Uterus (tissue), 4 donors: Measurements from ENCODE around the gene RAPGEF2. TPM values are rescaled to one million over a fixed set of nuclear protein-coding genes. Genes with fewer than 3 reads are reported as not detected.

Experiments used
- DNase-seq, 2 donors: peaks; one replicate each; pipeline ENCODE4 v3.0.0-alpha.2; 2019 to 2020
- H3K27ac ChIP-seq, 2 donors: fragments of 200-600 bp; sonication (generic); 1 replicate in 1 of 2; 2 replicates in 1 of 2; pipeline ENCODE4 v1.5.1; 2016 to 2018
- H3K27me3 ChIP-seq, 2 donors: fragments of 200-600 bp; sonication (generic); one replicate each; pipeline ENCODE4 v1.5.1; 2018 to 2019; ENCODE audit warnings: control low read depth in 1 of 2
- H3K36me3 ChIP-seq, 2 donors: fragments of 200-600 bp; sonication (generic); one replicate each; pipeline ENCODE4 v1.5.1; 2019; ENCODE audit warnings: control low read depth in 1 of 2
- H3K4me1 ChIP-seq, 2 donors: fragments of 200-600 bp; sonication (generic); one replicate each; pipeline ENCODE4 v1.5.1; 2018 to 2019; ENCODE audit warnings: control low read depth in 1 of 2
- H3K4me3 ChIP-seq, 2 donors: fragments of 200-600 bp; sonication (generic); 1 replicate in 1 of 2; 2 replicates in 1 of 2; pipeline ENCODE4 v1.5.1; 2018 to 2019; ENCODE audit warnings: mild to moderate bottlenecking in 1 of 2
- H3K9me3 ChIP-seq, 2 donors: fragments of 200-600 bp; sonication (generic); one replicate each; pipeline ENCODE4 v1.5.1; 2019; ENCODE audit warnings: control low read depth in 1 of 2
- CTCF ChIP-seq, 4 experiments: fragments of 200-600 bp in 2 of 4; fragments of 450-650 bp in 2 of 4; sonication (generic) in 2 of 4; IDR thresholded peaks; one replicate each; pipeline ENCODE4 v1.5.1; 2016 to 2019; ENCODE audit warnings: antibody characterized with exemption in 4 of 4, mild to moderate bottlenecking in 2 of 4, moderate library complexity in 1 of 4
- POLR2A ChIP-seq, 2 donors: fragments of 450-650 bp; IDR thresholded peaks; one replicate each; pipeline ENCODE4 v1.6.1; 2016; ENCODE audit warnings: antibody characterized with exemption in 2 of 2, mild to moderate bottlenecking in 1 of 2, moderate library complexity in 1 of 2
- intact Hi-C: fragments of 100-400 bp; cut with DNase I; formaldehyde crosslinking; loops from one replicate; pipeline ENCODE4 v1.15.1; 2023; ENCODE audit warnings: low total_unique reads
- total RNA-seq, 4 donors: library from RNA; depleted of rRNA in 3 of 4; stranded (reverse); fragments of >200 nt in 3 of 4; gene quantifications; one replicate each; pipeline versions ENCODE4 v1.1.0 to v1.2.4, GENCODE V29; 2014 to 2023
- donor health status: DM: yes; HTN: yes; CAD: no.

The RAPGEF2 gene
- total RNA-seq, 4 donors from 2014 or later, result 27.9 to 61.4 (median 40.5) TPM

- no peaks in the 10 kb centered on the region for H3K9me3 ChIP-seq
- no peaks in the 10 kb centered on the region for H3K36me3 ChIP-seq
- no peak overlapping the region for H3K27ac ChIP-seq
- no peaks in the 10 kb centered on the region for H3K27me3 ChIP-seq
- TF ChIP-seq CTCF (IDR thresholded peaks at IDR 0.05) (no peak), POLR2A (IDR thresholded peaks at IDR 0.05) (no peak)
- no peaks in the 10 kb centered on the region for H3K4me1 ChIP-seq
- no peak overlapping the region for H3K4me3 ChIP-seq
- intact Hi-C loops, result no loop called here
- DNase-seq, result no peak
Observed at GRCh38 chr4:159363361-159363760, 260.5 kb downstream of the RAPGEF2 start.

GRCh38 chr4:159366966-159367780, 264.3 kb downstream of the RAPGEF2 start:
- Histone ChIP-seq H3K9me3 (no peaks in the 10 kb centered on the region), H3K27me3 (no peaks in the 10 kb centered on the region), H3K36me3 (no peaks in the 10 kb centered on the region), H3K4me3 (no peak overlapping the region), H3K4me1 (no peaks in the 10 kb centered on the region), H3K27ac (peak overlapping the region in 1 of 2 donors; percentile 26)
- no peak for TF ChIP-seq POLR2A (IDR thresholded peaks at IDR 0.05)
- TF ChIP-seq CTCF (IDR thresholded peaks at IDR 0.05), result no peak
- intact Hi-C loops, result no loop called here
- no peak for DNase-seq

- Histone ChIP-seq H3K36me3 (no peaks in the 10 kb centered on the region), H3K27ac (no peak overlapping the region), H3K27me3 (no peaks in the 10 kb centered on the region), H3K4me1 (no peaks in the 10 kb centered on the region), H3K4me3 (no peak overlapping the region), H3K9me3 (no peaks in the 10 kb centered on the region)
- TF ChIP-seq POLR2A (IDR thresholded peaks at IDR 0.05) (no peak), CTCF (IDR thresholded peaks at IDR 0.05) (no peak)
- no peak for DNase-seq
- intact Hi-C loops, result no loop called here
Observed at GRCh38 chr4:159367781-159368080, 264.9 kb downstream of the RAPGEF2 start.

- intact Hi-C loops, result no loop called here
- no peak for DNase-seq
- no peak for TF ChIP-seq POLR2A (IDR thresholded peaks at IDR 0.05)
- no peak for TF ChIP-seq CTCF (IDR thresholded peaks at IDR 0.05)
Observed at GRCh38 chr4:159368320-159368719, 265.4 kb downstream of the RAPGEF2 start.

GRCh38 chr4:159369256-159369655, 266.4 kb downstream of the RAPGEF2 start:
- no peak for DNase-seq
- Histone ChIP-seq H3K9me3 (no peaks in the 10 kb centered on the region), H3K27ac (no peak overlapping the region), H3K4me3 (no peak overlapping the region), H3K27me3 (no peaks in the 10 kb centered on the region), H3K4me1 (no peaks in the 10 kb centered on the region), H3K36me3 (no peaks in the 10 kb centered on the region)
- intact Hi-C loops, result no loop called here
- TF ChIP-seq CTCF (IDR thresholded peaks at IDR 0.05) (no peak), POLR2A (IDR thresholded peaks at IDR 0.05) (no peak)

More at GRCh38 chr4:159368320-159368719, 265.4 kb downstream of the RAPGEF2 start:
- H3K4me1 ChIP-seq, result no peaks in the 10 kb centered on the region
- no peaks in the 10 kb centered on the region for H3K9me3 ChIP-seq
- H3K4me3 ChIP-seq, result no peak overlapping the region
- H3K27me3 ChIP-seq, result no peaks in the 10 kb centered on the region
- no peaks in the 10 kb centered on the region for H3K36me3 ChIP-seq
- H3K27ac ChIP-seq, result no peak overlapping the region
